HPDE6-E6E7 (cell line): ENCODE data around the gene GBA2.

Experiments
- DNase-seq: peaks from one replicate; pipeline ENCODE4 v3.0.0; 2011; ENCODE audit warnings: missing footprints; ENCODE audit errors: extremely low spot score

Gene GBA2

DNA sequence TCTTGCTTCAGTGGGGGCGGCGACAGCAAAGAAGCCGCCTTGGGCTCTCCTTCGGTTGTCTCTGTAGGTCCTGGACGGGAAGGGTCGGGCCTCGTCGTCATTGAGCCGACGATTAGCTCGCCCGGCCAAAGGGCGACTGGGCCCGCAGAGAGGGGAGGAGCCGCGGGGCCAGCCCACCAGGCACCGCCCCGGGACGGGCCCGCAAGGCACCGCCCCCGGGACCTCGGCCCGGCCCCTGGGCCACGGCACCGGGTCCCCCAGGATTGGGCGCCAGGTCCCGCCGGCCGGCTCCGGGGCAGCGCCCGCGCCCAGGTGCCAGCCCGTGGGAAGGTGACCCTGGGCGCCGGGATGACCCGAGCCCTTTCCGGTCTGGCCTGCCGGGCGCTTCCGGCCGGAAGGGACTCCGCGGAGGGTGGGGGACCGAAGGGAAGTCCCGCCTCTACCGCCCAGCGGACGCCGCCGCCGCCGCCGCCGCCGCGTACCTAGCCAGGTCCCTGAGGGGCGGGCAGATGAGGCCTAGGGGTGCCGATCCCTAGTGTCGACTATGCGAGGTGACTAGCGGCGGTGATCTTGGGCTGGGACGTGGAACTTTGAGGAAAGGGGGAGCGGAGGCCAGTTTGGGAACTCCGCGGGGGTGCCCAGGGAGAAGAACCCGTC is at the start of gene GBA2, which contains the start of gene RGP1:
Gene GBA2, minus strand, starts transcription at position 371 of the 657 bp plus-strand sequence. CDS start 524 bp downstream, outside the sequence.
Gene RGP1, plus strand, starts transcription at position 430 of the 657 bp plus-strand sequence. CDS start 469 bp downstream, outside the sequence.
- peak; percentile 60 for DNase-seq

GRCh38 chr9:35797311-35798109 is 48.5 kb upstream of the GBA2 start:
- DNase-seq: no peak

DNA sequence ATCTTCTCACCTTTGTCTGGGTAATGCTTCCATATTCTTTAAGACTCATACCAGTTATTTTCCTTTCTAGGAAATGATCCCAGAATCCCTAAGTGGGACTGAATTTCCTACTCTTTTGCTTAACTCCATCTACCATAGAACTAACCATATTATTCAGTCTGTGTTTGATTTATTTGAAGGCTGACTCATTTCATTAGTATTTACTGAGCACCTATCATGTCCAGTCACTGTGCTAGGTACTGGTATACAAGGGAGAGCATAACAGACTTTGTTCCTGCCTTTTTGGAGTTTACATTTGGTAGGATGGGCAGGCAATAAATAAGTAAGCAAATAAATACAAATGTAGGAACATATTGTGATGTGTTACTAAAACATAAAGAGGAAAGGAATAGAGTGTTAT is 46.7 kb upstream of the GBA2 start:
- no peak for DNase-seq

DNA sequence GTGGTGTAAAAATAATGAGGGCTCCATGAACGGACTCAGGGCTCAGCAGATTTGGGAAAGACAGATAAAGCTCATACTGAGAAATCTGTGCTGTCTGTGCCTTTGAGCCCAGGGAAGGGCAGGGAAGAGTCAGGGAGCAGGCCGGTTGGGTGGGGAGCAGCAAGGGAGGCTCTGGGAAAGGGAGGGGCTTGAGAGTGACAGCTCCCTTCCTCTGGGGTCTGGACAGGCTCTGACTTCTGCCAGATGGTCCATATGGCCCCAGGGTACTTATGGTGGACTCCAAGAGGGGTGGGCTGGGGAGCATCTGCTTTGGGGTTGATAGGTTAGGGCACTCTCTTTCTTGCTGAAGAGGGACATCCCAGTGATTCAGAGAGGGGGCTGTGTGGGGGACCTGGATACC is 44.4 kb upstream of the GBA2 start:
- no peak for DNase-seq

GRCh38 chr9:35792826-35793225 is 43.8 kb upstream of the GBA2 start:
- DNase-seq: no peak

GRCh38 chr9:35792024-35792813 is 43.2 kb upstream of the GBA2 start:
- no peak for DNase-seq

DNA sequence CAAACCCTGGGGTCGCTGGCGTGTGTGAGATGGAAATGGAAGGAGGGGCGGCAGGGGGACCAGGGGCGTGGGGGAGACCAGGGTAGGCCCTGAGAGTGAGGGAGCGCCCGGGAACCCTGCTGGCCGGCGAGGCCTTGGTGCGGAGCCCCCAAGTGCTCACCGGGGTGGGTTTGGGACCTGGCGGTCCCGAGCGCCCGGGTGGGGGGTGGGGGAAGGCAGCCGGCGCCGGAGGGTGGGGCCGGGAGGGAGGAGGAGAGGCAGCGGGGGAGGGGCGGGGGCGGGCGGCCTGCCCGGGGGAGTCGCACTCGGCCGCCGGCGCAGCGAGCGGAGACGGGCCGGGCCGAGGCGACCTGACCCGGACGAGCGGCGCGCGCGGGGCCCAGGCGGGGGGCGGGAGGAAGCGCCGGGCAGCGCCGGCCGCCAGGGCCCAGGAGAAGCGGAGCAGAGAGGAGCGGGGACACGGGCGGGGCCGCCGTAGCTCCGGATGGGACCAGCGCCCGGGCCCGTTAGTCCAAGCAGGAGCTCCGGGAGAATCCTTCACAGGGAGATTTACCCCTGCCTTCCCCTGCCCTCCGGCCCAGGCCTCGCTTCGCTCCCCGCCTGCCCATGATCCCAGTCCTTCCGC is 42.4 kb upstream of the GBA2 start, which contains the start of gene NPR2:
Gene NPR2, plus strand, starts transcription at position 295 of the 625 bp plus-strand sequence. CDS start 818 bp downstream, outside the sequence.
- no peak for DNase-seq

DNA sequence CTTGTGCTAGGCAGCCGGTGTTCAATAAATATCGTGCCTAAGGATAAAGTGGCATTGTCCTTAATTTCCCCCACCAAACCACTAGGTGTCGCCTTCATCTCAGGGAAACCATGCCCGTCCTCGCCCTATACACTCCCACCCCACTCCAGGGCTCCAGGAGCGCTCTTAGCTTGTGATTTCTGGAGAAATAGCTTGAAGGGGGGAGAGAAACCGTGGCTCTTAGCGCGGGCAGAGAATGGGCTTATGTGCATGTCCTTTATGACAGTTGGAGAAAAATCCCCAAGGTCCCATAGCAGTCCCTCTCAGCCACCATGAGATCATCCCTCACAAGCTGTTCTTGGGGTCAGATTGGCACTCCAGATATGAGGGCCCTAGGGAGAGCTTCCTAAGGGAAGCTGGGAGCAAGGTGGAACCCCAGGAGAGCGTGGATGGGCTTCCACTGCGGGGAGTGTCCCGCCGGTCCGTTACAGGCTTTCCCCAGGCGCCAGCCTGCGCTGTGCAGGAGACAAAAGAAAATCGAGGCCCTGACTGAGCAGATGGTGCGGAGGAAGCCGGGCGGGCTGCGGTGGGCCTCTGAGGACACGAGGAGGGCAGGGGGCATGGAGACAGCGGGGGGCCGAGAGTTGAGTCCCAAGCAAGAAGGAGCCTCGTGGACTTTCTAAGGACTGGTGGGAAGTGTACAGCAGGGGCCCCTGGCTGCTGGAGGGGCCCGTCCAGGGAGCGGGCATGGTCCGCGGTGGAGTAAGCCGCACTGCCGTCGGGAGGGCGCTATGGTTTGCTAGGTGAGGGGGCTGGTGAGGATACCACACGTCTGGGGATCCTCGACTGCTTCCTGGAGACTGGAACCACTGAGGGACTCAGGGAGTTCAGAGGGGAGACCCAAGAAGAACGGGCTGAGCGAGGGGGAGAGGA is 41.6 kb upstream of the GBA2 start:
- peak; percentile 89 for DNase-seq

- DNase-seq: no peak
Observed at GRCh38 chr9:35790025-35790384, 41.0 kb upstream of the GBA2 start.

DNA sequence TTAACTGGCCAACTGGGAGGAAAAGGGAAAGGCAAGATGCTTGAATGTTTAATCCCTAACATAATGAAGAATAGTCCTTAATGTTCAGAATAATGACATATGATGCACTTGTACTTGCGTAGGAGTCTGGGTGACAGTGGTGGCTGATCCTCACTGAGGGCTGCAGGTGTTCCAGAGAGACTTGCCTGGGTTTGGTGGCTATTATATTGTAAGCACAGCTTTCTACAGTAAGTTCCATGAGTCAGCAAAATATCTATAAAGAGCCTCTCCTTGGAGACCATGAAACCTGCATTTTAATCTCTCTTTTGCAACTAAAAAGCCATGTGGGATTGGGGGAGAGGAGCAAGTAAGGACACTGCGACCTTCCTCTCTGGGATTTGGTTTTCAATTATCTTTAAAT is 40.5 kb upstream of the GBA2 start:
- no peak for DNase-seq

- DNase-seq: no peak
Observed at GRCh38 chr9:35783418-35783817, 34.4 kb upstream of the GBA2 start.

GRCh38 chr9:35781066-35781465 is 32.0 kb upstream of the GBA2 start:
- DNase-seq: no peak

DNA sequence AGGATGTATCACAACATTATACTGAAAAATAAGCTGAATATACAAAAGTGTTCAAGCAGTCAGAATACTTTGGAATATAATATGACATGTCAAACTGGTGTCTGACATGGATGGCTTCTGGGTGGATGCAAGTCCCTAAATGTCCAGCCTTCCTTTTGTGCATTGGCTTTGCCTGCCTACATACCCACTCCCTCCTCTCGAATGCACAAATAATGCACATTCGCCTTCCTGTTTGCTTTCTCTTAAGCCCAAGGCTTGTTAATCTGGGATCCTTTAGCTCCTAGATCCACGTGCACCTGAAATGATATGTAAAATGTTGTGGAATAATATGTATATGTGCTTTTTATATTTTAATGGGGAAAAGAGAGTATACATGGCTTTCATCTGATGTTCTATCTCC is 29.5 kb upstream of the GBA2 start:
- DNase-seq: no peak

GRCh38 chr9:35776018-35776417 is 27.0 kb upstream of the GBA2 start:
- DNase-seq: no peak

DNA sequence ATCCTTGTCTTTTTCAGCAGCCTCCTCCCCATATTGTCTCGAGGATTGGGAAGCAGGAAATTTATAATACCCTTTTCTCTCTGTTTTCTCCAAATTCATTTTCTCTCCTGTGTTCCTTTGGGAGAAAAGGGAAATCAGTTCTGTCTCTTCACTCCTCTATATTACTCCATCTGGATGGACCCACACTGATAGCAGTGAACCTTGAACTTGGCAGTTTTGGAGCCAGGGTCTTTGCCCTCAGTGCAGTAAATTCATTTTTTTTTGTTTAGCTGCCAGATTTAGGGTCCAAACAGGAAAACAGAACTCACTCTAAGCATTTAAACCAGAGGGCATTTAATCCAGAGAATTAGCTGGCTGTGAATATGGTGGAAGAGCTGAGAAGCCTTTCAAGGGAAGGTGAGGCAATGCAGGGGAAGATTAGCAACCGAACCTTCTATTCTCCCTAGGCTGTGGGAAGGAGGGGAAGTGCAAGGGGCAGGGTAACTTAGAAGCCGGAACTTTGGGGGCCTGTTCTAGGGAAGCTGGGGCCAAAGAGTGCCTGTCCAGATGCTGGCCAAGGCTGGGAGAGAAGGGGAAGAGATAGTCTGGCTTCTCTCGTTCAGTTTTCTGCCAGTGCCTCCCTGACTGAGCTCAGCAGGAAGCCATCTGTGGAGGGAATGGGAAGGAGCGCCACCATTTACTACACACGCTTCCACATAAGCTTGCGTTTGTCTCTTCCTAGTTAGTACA is 26.0 kb upstream of the GBA2 start:
- no peak for DNase-seq

GRCh38 chr9:35771943-35772342 is 22.9 kb upstream of the GBA2 start:
- peak; percentile 58 for DNase-seq

DNA sequence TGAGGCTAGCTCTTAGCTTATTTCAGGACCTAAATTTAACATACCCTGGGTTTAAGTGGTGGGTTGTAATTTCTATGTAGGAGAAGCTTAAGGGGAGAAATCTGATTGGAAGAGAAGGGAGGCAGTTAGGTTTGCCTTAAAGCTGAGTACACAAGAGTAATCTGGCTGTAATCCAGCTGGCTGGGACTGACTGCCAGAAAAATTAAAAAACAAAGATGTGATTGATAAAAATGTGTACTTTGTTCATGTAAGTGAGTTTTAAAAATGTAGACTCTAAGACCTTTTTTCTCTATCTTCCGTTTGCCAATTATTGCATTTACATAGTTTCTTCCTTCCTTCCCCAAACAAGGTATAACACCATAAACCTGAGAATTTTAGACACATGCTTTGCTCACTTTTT is 22.5 kb upstream of the GBA2 start:
- DNase-seq: no peak

GRCh38 chr9:35771075-35771433 is 22.0 kb upstream of the GBA2 start:
- no peak for DNase-seq

DNA sequence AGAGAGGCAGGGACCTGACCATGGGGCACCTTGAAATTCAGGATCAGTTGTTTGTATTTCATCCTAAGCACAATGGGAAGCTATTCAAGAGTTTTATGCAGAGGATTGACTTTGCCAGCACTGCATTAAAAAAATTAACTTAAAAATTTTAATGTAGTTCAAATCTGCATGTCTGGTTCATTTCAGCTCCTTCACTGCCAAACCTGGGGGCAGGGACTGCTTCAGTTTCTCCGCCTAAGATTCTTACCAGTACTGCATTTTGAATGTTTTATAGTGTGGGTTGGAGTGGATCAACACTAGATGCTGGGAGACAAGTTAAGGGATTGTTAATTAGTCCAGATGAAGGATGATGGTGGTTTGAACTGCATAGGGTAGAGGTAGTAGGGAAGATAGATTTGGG is 20.7 kb upstream of the GBA2 start:
- DNase-seq: no peak

GRCh38 chr9:35767458-35767857 is 18.4 kb upstream of the GBA2 start:
- DNase-seq: no peak
